Measurements from ENCODE around the gene TANC1.

Gene TANC1

GRCh38 chr2:159200498-159200897 is 232.1 kb downstream of the TANC1 start:
- TF ChIP-seq, protein P1, sequence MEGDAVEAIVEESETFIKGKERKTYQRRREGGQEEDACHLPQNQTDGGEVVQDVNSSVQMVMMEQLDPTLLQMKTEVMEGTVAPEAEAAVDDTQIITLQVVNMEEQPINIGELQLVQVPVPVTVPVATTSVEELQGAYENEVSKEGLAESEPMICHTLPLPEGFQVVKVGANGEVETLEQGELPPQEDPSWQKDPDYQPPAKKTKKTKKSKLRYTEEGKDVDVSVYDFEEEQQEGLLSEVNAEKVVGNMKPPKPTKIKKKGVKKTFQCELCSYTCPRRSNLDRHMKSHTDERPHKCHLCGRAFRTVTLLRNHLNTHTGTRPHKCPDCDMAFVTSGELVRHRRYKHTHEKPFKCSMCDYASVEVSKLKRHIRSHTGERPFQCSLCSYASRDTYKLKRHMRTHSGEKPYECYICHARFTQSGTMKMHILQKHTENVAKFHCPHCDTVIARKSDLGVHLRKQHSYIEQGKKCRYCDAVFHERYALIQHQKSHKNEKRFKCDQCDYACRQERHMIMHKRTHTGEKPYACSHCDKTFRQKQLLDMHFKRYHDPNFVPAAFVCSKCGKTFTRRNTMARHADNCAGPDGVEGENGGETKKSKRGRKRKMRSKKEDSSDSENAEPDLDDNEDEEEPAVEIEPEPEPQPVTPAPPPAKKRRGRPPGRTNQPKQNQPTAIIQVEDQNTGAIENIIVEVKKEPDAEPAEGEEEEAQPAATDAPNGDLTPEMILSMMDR (IDR thresholded peaks at IDR 0.05; ENCODE audit: borderline replicate concordance, control extremely low read depth, extremely low read depth, insufficient read depth, missing control alignments), result no peak
- in situ Hi-C loops (cut with MboI; ENCODE audit: low sequenced_read_pairs, unreplicated experiment), result no loop called here
- DNase-seq (ENCODE audit: low spot score), result no peak

- DNase-seq (ENCODE audit: low spot score), result peak; percentile 85
- TF ChIP-seq, protein P1 (IDR thresholded peaks at IDR 0.05; ENCODE audit: borderline replicate concordance, control extremely low read depth, extremely low read depth, insufficient read depth, missing control alignments), result no peak
- in situ Hi-C loops (cut with MboI; ENCODE audit: low sequenced_read_pairs, unreplicated experiment), result no loop called here
Measured at GRCh38 chr2:159201360-159202063, 233.1 kb downstream of the TANC1 start.

DNA sequence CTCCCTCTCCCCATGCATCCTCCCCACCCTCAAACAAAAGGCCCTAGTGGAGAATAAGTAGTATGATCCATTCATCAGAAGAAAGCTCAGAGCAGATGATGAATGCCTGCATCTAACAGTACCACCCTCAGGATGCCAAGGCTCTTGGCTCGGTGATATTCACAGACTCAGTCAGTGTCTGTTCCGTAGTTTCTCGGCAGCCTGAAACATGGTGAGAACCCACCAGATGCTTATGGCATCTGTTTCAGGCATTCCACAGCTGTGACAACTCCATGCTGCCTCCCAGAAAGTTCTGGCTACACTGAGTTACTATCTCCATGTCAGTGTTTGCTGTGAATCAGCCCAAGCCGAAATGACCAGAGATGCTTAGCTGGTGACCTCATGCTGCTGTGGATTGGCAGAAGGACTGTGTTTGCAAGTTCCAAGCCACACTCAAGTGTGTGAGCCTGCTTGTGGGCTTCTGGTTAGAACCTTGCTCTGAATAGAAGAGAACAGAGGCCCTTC is 234.2 kb downstream of the TANC1 start:
- TF ChIP-seq, protein P1 (IDR thresholded peaks at IDR 0.05; ENCODE audit: borderline replicate concordance, control extremely low read depth, extremely low read depth, insufficient read depth, missing control alignments), result no peak
- in situ Hi-C loops (cut with MboI; ENCODE audit: low sequenced_read_pairs, unreplicated experiment), result no loop called here
- DNase-seq (ENCODE audit: low spot score), result no peak

- in situ Hi-C loops (cut with MboI; ENCODE audit: low sequenced_read_pairs, unreplicated experiment), result no loop called here
- TF ChIP-seq, protein P1 (IDR thresholded peaks at IDR 0.05; ENCODE audit: borderline replicate concordance, control extremely low read depth, extremely low read depth, insufficient read depth, missing control alignments), result no peak
- DNase-seq (ENCODE audit: low spot score), result no peak
Measured at GRCh38 chr2:159204381-159205144, 236.1 kb downstream of the TANC1 start.

- in situ Hi-C loops (cut with MboI; ENCODE audit: low sequenced_read_pairs, unreplicated experiment), result no loop called here
- TF ChIP-seq, protein P1 (IDR thresholded peaks at IDR 0.05; ENCODE audit: borderline replicate concordance, control extremely low read depth, extremely low read depth, insufficient read depth, missing control alignments), result no peak
- DNase-seq (ENCODE audit: low spot score), result no peak
Measured at GRCh38 chr2:159206736-159207380, 238.4 kb downstream of the TANC1 start.

DNA sequence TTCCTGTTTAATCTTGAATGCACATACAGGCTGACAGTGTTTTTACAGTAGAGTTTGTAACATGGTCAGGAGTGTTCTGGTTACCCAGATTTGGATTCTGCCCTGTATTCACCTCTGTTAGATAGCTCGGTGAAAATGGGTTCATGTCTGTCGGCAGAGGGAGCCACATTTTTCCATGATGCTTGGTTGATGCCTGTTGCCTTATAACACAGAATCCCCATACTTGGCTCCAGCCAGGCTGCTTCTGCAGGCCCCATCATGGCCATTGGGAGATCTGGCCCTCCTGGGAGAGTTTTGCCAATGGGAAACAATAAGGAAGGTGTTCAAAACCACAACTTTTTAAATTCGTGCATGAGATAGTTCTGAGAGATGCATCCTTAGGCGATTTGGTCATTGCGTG is 240.0 kb downstream of the TANC1 start:
- in situ Hi-C loops (cut with MboI; ENCODE audit: low sequenced_read_pairs, unreplicated experiment), result no loop called here
- DNase-seq (ENCODE audit: low spot score), result no peak
- TF ChIP-seq, protein P1 (IDR thresholded peaks at IDR 0.05; ENCODE audit: borderline replicate concordance, control extremely low read depth, extremely low read depth, insufficient read depth, missing control alignments), result no peak

Data from GM13976 (cell line).